Stimulated activated memory B cell treated with anti-CD40 and anti-IgM and Interleukin-4, amounts not matched to agents 10 μg/mL and 1 μg/mL and 100 μg/mL, for 72 hours (primary cell): ENCODE data around the gene TRABD2A.

Source experiments
- ATAC-seq: fragments of 150-1000 bp; cut with Tn5 transposase; 2 replicates; pipeline ENCODE4 v1.10.0; 2021
- H3K27ac Mint-ChIP-seq: one replicate; pipeline ENCODE4 v1.8.0; 2022; ENCODE audit warnings: mild to moderate bottlenecking, mixed read lengths
- H3K27me3 Mint-ChIP-seq: one replicate; pipeline ENCODE4 v1.8.0; 2022; ENCODE audit warnings: mixed read lengths
- H3K36me3 Mint-ChIP-seq: one replicate; pipeline ENCODE4 v1.8.0; 2022; ENCODE audit warnings: mixed read lengths
- H3K4me1 Mint-ChIP-seq: one replicate; pipeline ENCODE4 v1.8.0; 2022; ENCODE audit warnings: mixed read lengths
- H3K4me3 Mint-ChIP-seq: one replicate; pipeline ENCODE4 v1.8.0; 2022; ENCODE audit warnings: mild to moderate bottlenecking, moderate library complexity, mixed read lengths
- H3K9me3 Mint-ChIP-seq: one replicate; pipeline ENCODE4 v1.8.0; 2022; ENCODE audit warnings: mixed read lengths

The TRABD2A gene

DNA sequence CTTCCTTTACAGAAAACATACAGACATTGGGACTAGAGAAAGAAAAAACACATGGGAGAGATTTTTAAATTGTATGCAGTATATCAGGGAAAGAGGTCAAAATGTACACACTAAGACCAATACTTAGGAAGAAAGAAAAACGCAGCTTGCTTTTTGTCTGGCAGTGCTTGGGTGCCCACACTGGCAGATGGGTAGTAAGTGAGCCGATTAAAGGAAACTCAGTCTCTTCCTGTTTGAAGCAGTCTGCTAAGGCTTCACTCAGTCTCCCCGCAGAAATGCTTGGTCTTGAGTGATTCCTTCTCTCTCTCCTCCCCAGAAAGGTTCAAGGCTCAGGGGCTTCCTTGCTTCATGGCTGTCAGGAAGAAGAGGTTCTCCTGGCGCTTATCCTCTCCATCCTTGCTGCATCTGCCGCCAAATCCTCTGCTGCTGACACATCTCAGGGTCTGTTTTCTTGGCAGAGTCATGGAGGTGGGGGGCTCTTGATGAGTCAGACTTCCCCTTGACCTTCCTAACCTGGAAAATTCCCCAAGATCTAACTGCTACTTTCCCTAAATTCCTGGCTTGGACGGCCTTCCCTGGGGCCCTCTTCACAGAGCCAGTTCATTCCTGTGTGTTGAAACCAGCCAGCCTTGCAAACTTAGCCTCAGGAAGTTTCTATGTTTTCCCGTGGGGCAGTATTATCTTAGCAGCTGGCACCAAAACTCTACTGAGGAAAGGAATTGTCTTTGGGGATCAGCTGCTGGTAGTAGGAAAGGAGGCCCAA, 14.1 kb upstream of the TRABD2A start:
- no peaks in the 10 kb centered on the region for H3K27me3 Mint-ChIP-seq
- peak; percentile 66 for ATAC-seq
- peak overlapping the region; percentile 36 for H3K4me3 Mint-ChIP-seq
- peaks cover 50% of the 10 kb centered on the region for H3K4me1 Mint-ChIP-seq
- H3K9me3 Mint-ChIP-seq, result no peaks in the 10 kb centered on the region
- H3K36me3 Mint-ChIP-seq, result no peaks in the 10 kb centered on the region
- peak overlapping the region; percentile 73 for H3K27ac Mint-ChIP-seq

DNA sequence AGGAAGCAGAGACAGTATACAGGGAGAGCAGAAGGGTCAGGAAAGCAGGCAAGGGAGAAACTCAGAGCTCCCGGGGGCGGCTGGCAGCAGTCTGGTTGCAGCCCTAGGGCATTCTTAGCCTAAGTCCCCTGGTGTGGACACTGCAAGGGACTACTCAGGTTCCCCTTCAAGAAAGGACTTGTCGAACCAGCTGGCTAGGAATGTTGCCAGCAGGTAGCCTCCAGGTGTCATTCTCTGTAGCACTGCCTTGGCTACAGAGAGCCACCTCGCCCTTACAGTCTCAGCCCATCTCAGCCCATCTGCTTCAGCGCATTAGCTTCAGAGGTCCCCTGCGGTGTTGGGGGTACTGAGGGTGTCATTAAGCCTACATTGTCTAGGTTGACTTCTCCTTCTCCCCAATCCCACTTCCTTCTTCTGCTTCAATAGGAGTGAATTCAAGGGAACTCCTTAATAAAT, 13.3 kb upstream of the TRABD2A start:
- H3K27ac Mint-ChIP-seq, result peak overlapping the region; percentile 73
- H3K36me3 Mint-ChIP-seq, result no peaks in the 10 kb centered on the region
- peaks cover 58% of the 10 kb centered on the region for H3K4me1 Mint-ChIP-seq
- ATAC-seq, result no peak
- H3K4me3 Mint-ChIP-seq, result peak overlapping the region; percentile 1
- H3K27me3 Mint-ChIP-seq, result no peaks in the 10 kb centered on the region
- no peaks in the 10 kb centered on the region for H3K9me3 Mint-ChIP-seq

DNA sequence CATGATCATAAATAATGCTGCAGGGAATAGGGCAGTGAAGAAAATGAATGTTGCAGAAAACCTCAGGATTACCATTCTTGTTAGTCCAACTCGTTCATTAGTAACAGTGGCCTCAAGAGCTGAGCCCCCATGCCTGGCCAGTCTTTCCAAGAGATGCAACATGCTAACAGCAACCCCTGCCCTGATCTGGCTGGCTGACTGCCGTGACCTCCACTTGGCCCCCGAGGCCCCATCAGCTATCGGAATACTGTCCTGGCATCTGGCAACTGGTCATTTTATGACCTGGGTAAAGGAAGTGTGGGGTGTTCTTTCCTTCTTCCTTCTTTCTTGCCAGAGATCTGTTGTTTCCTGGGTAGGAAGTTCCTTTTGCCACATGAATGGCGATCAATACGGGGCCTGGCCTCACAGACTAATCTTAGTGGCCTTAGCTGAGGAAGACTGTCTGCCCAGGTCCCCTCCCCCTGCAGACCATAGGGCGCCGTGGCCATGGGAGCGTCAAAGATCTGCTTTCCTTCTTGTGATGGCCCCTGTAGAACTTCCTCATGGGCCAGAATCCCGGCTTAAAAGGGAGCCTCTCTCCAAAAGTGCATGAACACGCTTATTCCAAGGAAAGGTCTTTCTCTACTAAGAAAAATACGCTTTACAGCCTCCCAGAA, 10.6 kb upstream of the TRABD2A start:
- H3K36me3 Mint-ChIP-seq, result no peaks in the 10 kb centered on the region

DNA sequence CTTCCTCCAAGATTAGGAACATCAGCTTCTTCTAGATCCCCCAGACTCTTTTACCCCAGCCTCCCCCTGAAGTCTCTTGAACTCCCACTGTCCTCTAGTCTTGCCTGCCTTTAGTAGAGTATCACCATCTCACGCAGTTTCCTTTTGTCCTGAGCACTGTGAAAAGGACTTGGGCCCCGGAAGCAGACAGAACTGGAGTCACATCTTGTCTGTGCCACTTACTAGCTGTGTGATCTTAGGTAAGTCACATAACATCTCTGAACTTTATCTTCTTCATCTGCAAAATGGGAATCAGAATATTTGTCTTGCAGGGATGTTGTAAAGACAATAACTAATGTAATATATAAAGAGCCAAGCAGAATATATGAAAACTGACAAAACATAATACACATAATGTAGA, 8.4 kb upstream of the TRABD2A start:
- peaks cover 35% of the 10 kb centered on the region for H3K4me1 Mint-ChIP-seq
- ATAC-seq, result no peak
- H3K4me3 Mint-ChIP-seq, result peak overlapping the region; percentile 57
- H3K27ac Mint-ChIP-seq, result peak overlapping the region; percentile 89
- H3K36me3 Mint-ChIP-seq, result no peaks in the 10 kb centered on the region
- no peaks in the 10 kb centered on the region for H3K9me3 Mint-ChIP-seq
- H3K27me3 Mint-ChIP-seq, result no peaks in the 10 kb centered on the region

More for the DNA sequence above, 10.6 kb upstream of the TRABD2A start:
- no peak for ATAC-seq
- H3K4me1 Mint-ChIP-seq, result peaks cover 56% of the 10 kb centered on the region
- H3K9me3 Mint-ChIP-seq, result no peaks in the 10 kb centered on the region
- H3K27ac Mint-ChIP-seq, result no peak overlapping the region
- H3K4me3 Mint-ChIP-seq, result no peak overlapping the region
- H3K27me3 Mint-ChIP-seq, result no peaks in the 10 kb centered on the region

DNA sequence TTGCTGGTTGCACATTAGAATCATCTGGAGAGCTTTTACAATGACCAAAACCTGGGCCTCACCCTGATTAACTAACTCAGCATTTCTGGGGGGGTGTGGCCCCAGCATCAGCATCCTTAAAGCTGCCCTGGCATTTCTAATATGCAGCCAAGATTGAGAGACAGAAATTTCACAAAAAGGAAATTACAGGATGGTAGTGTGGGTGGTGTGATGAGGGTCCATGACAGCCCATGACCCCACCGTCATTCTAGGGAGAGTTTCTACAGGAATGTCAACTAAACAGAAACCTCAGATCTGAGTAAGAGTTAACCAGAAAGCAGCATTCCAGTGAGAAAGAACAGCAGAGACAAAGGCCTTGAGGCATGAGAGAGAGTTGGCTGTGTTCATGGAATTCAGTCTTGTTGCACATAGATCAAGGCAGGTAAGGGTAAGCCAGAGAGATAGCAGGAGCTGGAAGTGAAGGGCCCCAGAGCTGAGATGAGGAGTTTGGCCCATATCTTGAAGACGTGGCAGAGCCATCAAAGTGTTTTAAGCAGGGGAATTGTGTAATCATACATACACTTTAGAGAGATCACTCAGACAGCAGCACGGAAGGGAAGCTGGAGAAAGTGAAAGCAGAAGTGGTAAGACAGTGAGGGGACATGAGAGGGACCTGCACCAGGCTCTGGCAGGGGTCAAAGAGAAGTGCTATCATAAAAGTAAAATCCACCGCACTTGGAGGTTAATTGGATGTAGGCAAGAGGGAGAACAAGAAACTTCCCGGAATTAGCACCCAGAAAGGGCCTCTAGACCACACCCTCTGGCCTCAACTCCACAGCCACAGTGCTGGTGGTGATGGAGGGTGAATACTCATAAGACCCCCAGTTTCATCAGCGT, 7.8 kb upstream of the TRABD2A start:
- Mint-ChIP-seq H3K27ac (peak overlapping the region; percentile 89), H3K4me1 (peaks cover 28% of the 10 kb centered on the region)

DNA sequence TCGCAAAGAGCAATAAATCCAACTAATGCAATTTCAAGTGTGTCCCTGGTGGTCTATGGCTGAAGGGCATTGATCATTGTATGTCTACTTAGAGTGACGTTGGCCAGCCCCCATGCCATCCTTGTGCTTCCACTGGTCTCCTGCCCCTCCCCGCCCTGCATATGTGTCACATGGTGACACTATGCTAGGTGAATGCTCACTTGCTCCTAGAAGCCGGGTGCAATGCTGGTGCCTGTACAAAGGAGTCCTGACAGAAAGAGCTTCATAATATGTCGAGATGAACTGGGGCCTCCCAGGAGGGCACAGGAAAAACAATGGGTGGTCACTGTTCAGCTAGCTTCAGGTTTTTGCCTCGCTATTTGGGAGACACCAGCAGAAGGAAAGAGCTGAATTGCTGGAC, 5.9 kb upstream of the TRABD2A start:
- Mint-ChIP-seq H3K36me3 (no peaks in the 10 kb centered on the region), H3K27ac (peak overlapping the region; percentile 69), H3K27me3 (no peaks in the 10 kb centered on the region), H3K9me3 (no peaks in the 10 kb centered on the region), H3K4me1 (peaks cover 38% of the 10 kb centered on the region), H3K4me3 (no peak overlapping the region)
- ATAC-seq, result no peak

More for the DNA sequence above, 7.8 kb upstream of the TRABD2A start:
- Mint-ChIP-seq H3K36me3 (no peaks in the 10 kb centered on the region), H3K4me3 (peak overlapping the region; percentile 57), H3K27me3 (no peaks in the 10 kb centered on the region), H3K9me3 (no peaks in the 10 kb centered on the region)
- ATAC-seq, result peak; percentile 100

DNA sequence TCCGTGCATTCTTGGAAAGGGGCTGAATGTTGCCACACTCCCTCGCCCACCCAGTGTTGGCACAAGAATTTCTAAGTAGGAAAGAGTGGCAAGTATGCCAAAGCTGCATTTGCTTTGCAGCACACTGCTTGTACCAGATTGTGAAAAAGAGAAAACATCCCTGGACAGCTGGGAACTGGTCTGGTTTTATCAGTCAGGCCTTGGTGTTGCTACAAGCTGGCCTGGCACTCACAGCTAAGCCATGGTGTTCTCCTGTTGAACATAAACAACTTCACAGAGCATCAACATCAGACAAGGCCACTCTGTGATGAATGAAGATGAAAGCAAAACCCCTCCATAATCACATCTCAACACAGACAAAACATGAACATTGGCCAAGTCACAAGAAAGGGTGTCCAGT, 4.2 kb upstream of the TRABD2A start:
- Mint-ChIP-seq H3K27ac (no peak overlapping the region), H3K4me3 (no peak overlapping the region), H3K36me3 (no peaks in the 10 kb centered on the region), H3K27me3 (no peaks in the 10 kb centered on the region), H3K4me1 (peaks cover 53% of the 10 kb centered on the region), H3K9me3 (no peaks in the 10 kb centered on the region)
- no peak for ATAC-seq

DNA sequence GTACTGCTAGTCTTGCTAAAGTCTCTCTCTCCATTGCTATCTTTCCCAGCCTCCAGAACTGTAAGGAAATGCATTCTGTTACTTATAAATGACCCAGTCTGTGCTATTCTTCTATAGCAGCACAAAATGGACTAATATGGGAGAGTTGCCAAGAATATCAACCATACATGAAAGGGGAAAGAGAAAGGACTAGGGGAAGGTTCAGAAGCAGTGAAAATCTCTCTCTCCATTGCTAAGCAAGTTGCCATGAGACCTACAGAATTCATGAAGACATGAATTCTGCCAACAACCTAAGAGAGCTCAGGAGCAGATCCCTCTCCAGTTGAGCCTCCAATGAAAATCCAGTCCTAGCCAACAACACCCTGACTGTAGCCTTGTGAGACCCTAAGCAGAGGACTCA, 3.6 kb upstream of the TRABD2A start:
- Mint-ChIP-seq H3K27me3 (no peaks in the 10 kb centered on the region), H3K27ac (no peak overlapping the region), H3K4me3 (no peak overlapping the region), H3K4me1 (peaks cover 55% of the 10 kb centered on the region), H3K9me3 (no peaks in the 10 kb centered on the region), H3K36me3 (no peaks in the 10 kb centered on the region)
- ATAC-seq, result no peak

DNA sequence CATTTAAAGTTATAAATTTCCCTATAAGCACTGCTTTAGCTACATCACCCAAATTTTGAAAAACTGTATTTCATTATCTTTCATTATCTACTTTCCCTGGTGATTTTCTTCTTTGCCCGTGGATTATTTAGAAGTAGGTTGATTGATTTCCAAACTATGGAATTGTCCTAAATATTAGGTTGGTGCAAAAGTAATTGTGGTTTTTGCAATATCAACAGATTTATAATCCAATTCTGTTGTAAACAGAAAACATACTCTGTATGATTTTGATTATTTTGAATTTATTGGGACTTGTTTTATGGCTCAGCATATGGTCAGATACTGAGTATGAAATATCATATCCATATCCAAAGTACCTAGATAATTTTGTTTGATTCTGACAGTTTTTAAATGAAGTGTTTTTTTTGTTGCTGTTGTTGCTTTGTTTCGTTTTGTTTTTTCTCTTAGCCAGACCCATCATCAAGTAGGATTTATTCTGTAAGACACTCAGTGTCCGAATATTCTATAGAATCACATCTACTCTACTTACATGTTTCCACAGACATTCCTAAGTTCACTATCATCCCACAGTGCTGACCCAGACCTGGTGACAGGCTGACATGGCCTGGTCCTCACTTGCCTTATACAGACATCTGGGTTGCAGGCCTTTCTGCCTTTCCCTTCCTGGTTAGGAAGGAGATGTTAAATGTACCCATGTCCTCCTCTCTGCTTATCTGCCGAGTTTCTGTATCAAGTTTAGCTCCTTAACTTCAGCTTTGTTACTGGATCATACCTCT, 2.1 kb upstream of the TRABD2A start:
- Mint-ChIP-seq H3K36me3 (no peaks in the 10 kb centered on the region), H3K9me3 (no peaks in the 10 kb centered on the region), H3K27ac (peak overlapping the region; percentile 84), H3K27me3 (no peaks in the 10 kb centered on the region), H3K4me3 (peak overlapping the region; percentile 79), H3K4me1 (peaks cover 49% of the 10 kb centered on the region)
- ATAC-seq, result no peak

DNA sequence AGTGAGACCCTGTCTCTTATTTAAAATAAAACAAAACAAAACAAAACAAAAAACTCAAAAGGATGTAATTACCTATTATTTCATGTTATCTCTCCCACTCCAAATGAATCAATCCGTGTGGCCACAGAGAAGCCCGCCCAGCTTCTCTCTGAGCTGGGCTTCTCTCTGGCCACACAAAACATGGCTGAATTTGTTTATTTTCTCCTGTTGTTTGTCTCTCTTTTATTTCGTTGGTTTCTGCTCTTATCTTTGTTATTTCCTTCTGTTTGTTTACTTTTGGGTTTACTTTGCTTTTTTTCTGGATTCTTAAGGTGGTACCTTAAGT, 1.5 kb upstream of the TRABD2A start:
- Mint-ChIP-seq H3K4me1 (peaks cover 51% of the 10 kb centered on the region), H3K27ac (peak overlapping the region; percentile 84), H3K4me3 (peak overlapping the region; percentile 79), H3K27me3 (no peaks in the 10 kb centered on the region), H3K36me3 (no peaks in the 10 kb centered on the region), H3K9me3 (no peaks in the 10 kb centered on the region)
- no peak for ATAC-seq

DNA sequence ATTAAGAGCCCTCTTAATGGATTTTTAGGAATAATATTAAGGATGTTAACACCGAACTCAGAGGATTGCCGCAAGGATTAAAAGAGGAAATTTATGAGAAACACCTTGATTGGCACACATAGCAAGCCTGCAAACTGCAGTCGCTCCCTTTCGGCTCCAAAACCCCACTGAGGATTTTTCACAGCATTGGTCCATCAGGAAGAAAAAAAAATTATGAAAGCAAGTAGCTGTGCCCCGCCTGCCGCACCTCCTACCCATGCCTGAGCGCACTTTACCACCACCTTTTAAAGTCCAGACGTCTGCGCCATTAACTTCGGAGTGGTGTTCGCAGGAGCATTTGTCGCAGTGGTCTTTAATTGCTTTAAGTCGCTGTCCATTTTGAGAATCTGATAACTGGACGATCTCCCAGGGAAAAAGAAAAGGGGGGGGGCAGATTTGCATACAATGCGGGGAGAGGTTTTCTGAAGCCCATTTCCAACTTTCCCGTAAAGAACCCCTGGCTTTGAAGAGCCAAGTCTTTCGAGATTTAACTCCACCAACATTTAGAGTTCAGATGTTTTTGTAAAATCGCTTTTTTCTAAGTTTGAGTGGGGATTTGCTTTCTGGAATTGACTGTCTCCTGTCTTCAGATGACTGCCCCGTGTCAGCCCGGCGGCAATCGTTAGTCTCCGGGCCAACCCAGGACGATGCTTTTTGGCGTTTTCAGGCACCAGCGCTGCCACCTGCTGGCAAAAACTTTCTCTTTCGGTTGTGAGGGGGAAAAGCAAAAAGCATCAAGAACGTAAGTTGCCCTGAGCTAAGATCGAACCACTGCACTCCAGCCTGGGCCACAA, 913 bp upstream of the TRABD2A start:
- H3K27me3 Mint-ChIP-seq, result no peaks in the 10 kb centered on the region
- no peaks in the 10 kb centered on the region for H3K36me3 Mint-ChIP-seq
- H3K27ac Mint-ChIP-seq, result peak overlapping the region; percentile 84
- H3K4me3 Mint-ChIP-seq, result peak overlapping the region; percentile 79
- ATAC-seq, result peak; percentile 83
- H3K9me3 Mint-ChIP-seq, result no peaks in the 10 kb centered on the region
- H3K4me1 Mint-ChIP-seq, result peaks cover 46% of the 10 kb centered on the region

DNA sequence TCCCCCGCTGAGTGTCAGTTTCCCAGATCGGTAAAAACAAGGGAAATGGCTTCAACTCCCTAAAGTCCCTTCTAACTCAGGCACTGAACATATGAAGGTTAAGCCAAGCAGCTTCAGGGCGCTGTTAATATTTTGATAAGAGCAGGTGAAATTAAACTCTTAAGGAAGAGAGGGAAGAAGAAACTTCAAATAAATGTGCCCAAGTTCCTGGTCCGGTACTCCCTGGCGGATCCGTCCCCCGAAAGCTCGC, 564 bp downstream of the TRABD2A start:
- H3K36me3 Mint-ChIP-seq, result no peaks in the 10 kb centered on the region
- H3K4me3 Mint-ChIP-seq, result peak overlapping the region; percentile 87
- ATAC-seq, result no peak
- no peaks in the 10 kb centered on the region for H3K27me3 Mint-ChIP-seq
- peak overlapping the region; percentile 84 for H3K27ac Mint-ChIP-seq
- no peaks in the 10 kb centered on the region for H3K9me3 Mint-ChIP-seq
- peaks cover 42% of the 10 kb centered on the region for H3K4me1 Mint-ChIP-seq

DNA sequence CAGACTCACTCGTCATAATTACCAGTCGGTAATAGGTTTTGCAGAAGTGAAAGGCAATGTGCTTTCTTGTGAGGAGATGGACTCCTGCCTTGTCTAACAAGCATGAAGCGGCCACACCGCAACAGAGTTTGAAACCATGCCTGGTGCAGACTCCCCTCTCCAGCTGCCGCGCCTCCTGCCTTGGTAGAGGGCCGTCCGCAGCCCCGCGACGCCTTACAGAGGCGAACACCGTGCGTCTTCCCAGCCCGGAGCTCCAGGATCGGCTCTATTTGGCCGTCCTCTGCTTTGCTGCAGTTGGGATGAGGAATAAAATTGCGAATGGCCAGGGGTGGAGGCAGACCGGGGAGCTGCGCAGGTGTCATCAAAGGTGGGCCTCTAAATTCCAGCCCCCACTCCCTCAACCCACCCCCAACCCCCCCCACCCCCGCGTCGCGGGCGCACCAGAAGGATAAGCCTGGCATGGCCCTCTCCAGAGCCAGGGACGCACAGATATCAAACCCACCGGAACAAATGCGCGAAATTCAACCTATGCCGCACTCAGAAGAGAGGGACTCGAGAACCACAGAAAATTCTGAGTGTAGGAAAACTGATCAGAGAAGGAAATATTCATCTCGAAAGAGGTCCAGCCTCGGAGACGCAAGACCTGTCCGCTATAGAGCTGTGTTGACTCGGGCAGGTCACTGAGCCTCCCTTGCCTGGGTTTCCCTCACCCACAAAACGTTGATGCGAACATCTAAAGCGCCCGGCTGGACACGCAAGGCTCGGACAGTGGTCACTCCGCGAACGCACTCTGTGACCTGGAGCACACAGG, 1.1 kb downstream of the TRABD2A start:
- peaks cover 42% of the 10 kb centered on the region for H3K4me1 Mint-ChIP-seq
- peak; percentile 84 for ATAC-seq

More for the DNA sequence above, 1.1 kb downstream of the TRABD2A start:
- H3K36me3 Mint-ChIP-seq, result no peaks in the 10 kb centered on the region
- peak overlapping the region; percentile 87 for H3K4me3 Mint-ChIP-seq
- peak overlapping the region; percentile 84 for H3K27ac Mint-ChIP-seq
- H3K9me3 Mint-ChIP-seq, result no peaks in the 10 kb centered on the region
- no peaks in the 10 kb centered on the region for H3K27me3 Mint-ChIP-seq
